SK-N-SH (cell line): ENCODE data around the gene PDE4D.

Source experiments
- CTCF ChIP-seq: fragments of 200-600 bp; sonication (generic); IDR thresholded peaks from 2 replicates; pipeline ENCODE4 v1.6.1; 2017; ENCODE audit warnings: antibody characterized with exemption, mild to moderate bottlenecking, moderate library complexity
- GATA2 ChIP-seq: sonication (generic); formaldehyde crosslinking; IDR thresholded peaks from 2 replicates; pipeline ENCODE4 v1.5.0; 2020; ENCODE audit warnings: mild to moderate bottlenecking, missing genetic modification reagents
- TCF12 ChIP-seq: IDR thresholded peaks from 2 replicates; pipeline ENCODE4 v1.4.0; 2012
- YY1 ChIP-seq: IDR thresholded peaks from 2 replicates; pipeline ENCODE4 v1.4.0; 2012; ENCODE audit warnings: low read depth, mild to moderate bottlenecking

DNA sequence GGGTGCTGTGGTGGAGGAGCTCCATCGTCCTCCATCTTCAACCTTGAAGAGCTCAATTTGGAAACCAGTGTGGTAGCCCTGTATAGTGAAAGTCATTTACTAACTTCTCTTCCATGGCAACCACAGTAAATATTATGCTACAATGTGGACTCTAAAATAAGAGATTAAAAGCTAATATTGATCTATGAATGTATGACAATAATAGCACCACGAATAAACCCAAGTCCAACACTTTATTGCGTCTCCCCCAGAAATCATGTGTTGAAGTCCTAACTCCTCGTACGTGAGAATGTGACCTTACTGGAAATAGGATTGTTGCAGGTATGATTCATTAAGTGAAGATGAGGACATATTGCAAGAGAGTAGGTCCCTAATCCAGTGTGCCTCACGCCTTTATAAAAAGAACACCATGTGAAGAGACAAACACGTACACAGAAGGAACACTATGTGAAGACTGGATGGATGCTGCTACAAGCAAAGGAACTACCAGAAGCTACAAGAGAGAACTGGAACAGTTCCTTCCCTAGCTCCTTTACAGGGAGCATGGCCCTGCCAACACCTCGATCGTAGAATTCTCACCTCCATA, 276.2 kb downstream of the PDE4D start:
- TF ChIP-seq GATA2 (CRISPR knock-in tag), result no peak
- no peak for TF ChIP-seq YY1
- no peak for TF ChIP-seq TCF12
- no peak for TF ChIP-seq CTCF
